GM12874 (cell line): ENCODE measurements around the gene CHTOP.

ENCODE experiments used
- TF ChIP-seq, protein P1 (sequence below): IDR thresholded peaks from 2 replicates; pipeline ENCODE4 v1.5.1; 2011; ENCODE audit warnings: low read depth, mild to moderate bottlenecking, control low read depth, low read length, moderate library complexity; ENCODE audit not compliant: insufficient read depth

The CHTOP gene

GRCh38 chr1:153693466-153693865, 59.6 kb downstream of the CHTOP start:
- TF ChIP-seq, protein P1, sequence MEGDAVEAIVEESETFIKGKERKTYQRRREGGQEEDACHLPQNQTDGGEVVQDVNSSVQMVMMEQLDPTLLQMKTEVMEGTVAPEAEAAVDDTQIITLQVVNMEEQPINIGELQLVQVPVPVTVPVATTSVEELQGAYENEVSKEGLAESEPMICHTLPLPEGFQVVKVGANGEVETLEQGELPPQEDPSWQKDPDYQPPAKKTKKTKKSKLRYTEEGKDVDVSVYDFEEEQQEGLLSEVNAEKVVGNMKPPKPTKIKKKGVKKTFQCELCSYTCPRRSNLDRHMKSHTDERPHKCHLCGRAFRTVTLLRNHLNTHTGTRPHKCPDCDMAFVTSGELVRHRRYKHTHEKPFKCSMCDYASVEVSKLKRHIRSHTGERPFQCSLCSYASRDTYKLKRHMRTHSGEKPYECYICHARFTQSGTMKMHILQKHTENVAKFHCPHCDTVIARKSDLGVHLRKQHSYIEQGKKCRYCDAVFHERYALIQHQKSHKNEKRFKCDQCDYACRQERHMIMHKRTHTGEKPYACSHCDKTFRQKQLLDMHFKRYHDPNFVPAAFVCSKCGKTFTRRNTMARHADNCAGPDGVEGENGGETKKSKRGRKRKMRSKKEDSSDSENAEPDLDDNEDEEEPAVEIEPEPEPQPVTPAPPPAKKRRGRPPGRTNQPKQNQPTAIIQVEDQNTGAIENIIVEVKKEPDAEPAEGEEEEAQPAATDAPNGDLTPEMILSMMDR: no peak
